CD8-positive, alpha-beta memory T cell (primary cell): ENCODE results near the gene RABEPK. TPM values are rescaled to one million over a fixed set of nuclear protein-coding genes. Genes with fewer than 3 reads are reported as not detected.
"Not testable (repeated sequence)": the region's sequence is repeated elsewhere in the genome, so short reads cannot be mapped to it uniquely, and the experiment has no call there.

ENCODE experiments used
- CTCF ChIA-PET: fragments of 350-600 bp; sonication (Branson Sonifier 250); formaldehyde crosslinking; loops from one replicate; lab custom pipeline; 2021; ENCODE audit warnings: antibody characterized with exemption; lab: Charles Lee
- POLR2A ChIA-PET: fragments of 350-600 bp; sonication (Branson Sonifier 250); formaldehyde crosslinking; loops from one replicate; lab custom pipeline; 2021; ENCODE audit warnings: antibody characterized with exemption; lab: Charles Lee
- DNase-seq, 5 donors: peaks; one replicate each; pipeline versions ENCODE4 v3.0.0 to v3.0.0-alpha.2; 2020 to 2022; ENCODE audit warnings: mixed read lengths in 1 of 5
- H3K27ac ChIP-seq: one replicate; pipeline ENCODE4 v1.7.0; 2013; ENCODE audit warnings: low read depth, mild to moderate bottlenecking, low read length, moderate library complexity
- H3K27me3 ChIP-seq: 2 replicates; pipeline ENCODE4 v1.7.0; 2013; ENCODE audit warnings: low read length, mild to moderate bottlenecking; ENCODE audit not compliant: insufficient read depth, poor library complexity, severe bottlenecking
- H3K36me3 ChIP-seq: 2 replicates; pipeline ENCODE4 v1.7.0; 2013; ENCODE audit warnings: mild to moderate bottlenecking, low read length, moderate library complexity; ENCODE audit not compliant: insufficient read depth
- H3K4me1 ChIP-seq: 2 replicates; pipeline ENCODE4 v1.7.0; 2013; ENCODE audit warnings: mild to moderate bottlenecking, low read length, moderate library complexity; ENCODE audit not compliant: insufficient read depth
- H3K4me3 ChIP-seq: 2 replicates; pipeline ENCODE4 v1.7.0; 2013; ENCODE audit warnings: mild to moderate bottlenecking, low read length
- H3K9me3 ChIP-seq: 2 replicates; pipeline ENCODE4 v1.7.0; 2013; ENCODE audit warnings: mild to moderate bottlenecking, low read length
- H3K27ac Mint-ChIP-seq, 8 donors: one replicate each; pipeline ENCODE4 v1.8.0; 2020 to 2021; ENCODE audit warnings: mixed read lengths in 8 of 8, mild to moderate bottlenecking in 6 of 8, inconsistent platforms in 3 of 8, moderate library complexity in 3 of 8
- H3K27me3 Mint-ChIP-seq, 2 donors: one replicate each; pipeline ENCODE4 v1.8.0; 2020 to 2021; ENCODE audit warnings: mixed read lengths in 2 of 2, mild to moderate bottlenecking in 1 of 2, moderate library complexity in 1 of 2
- H3K36me3 Mint-ChIP-seq, 3 donors: one replicate each; pipeline ENCODE4 v1.8.0; 2020 to 2021; ENCODE audit warnings: mixed read lengths in 3 of 3, inconsistent platforms in 1 of 3, mild to moderate bottlenecking in 1 of 3
- H3K4me1 Mint-ChIP-seq, 3 donors: one replicate each; pipeline ENCODE4 v1.8.0; 2020 to 2021; ENCODE audit warnings: mixed read lengths in 3 of 3, inconsistent platforms in 1 of 3, mild to moderate bottlenecking in 1 of 3
- H3K4me3 Mint-ChIP-seq, 7 donors: one replicate each; pipeline ENCODE4 v1.8.0; 2020 to 2021; ENCODE audit warnings: mixed read lengths in 7 of 7, mild to moderate bottlenecking in 6 of 7, moderate library complexity in 4 of 7, inconsistent platforms in 2 of 7
- H3K9me3 Mint-ChIP-seq, 5 donors: one replicate each; pipeline ENCODE4 v1.8.0; 2020 to 2022; ENCODE audit warnings: mixed read lengths in 5 of 5, mild to moderate bottlenecking in 3 of 5, moderate library complexity in 2 of 5, inconsistent platforms in 1 of 5
- polyA plus RNA-seq: library from polyadenylated mRNA; unstranded; fragments of 300-500 nt; fragmentation: Illumina TruSeq; gene quantifications from one replicate; pipeline ENCODE4 v1.2.3, GENCODE V29; 2021
- total RNA-seq, 2 experiments: library from RNA; stranded (reverse); gene quantifications; one replicate each; pipeline ENCODE4 v1.2.3, GENCODE V29; 2021

RABEPK gene
- total and polyA plus RNA-seq, 3 experiments from 2014 or later, result 32.6 to 40.1 (median 39.6) TPM

- no peak overlapping the region for H3K27ac Mint-ChIP-seq
- no peak overlapping the region for H3K4me3 ChIP-seq
- H3K4me1 ChIP-seq, result peaks cover 12% of the 10 kb centered on the region
- H3K27me3 Mint-ChIP-seq, result peaks cover 3 to 8% of the 10 kb centered on the region in 2 donors
- DNase-seq, result no peak
- peak overlapping the region in 1 of 7 donors; percentile 76 for H3K4me3 Mint-ChIP-seq
- H3K36me3 Mint-ChIP-seq, result peaks cover 0 to 10% (median 0%) of the 10 kb centered on the region in 3 donors
- no peaks in the 10 kb centered on the region for H3K36me3 ChIP-seq
- H3K4me1 Mint-ChIP-seq, result peaks cover 15 to 18% (median 18%) of the 10 kb centered on the region in 3 donors
- no peaks in the 10 kb centered on the region for H3K9me3 ChIP-seq
- H3K27ac ChIP-seq, result no peak overlapping the region
- ChIA-PET CTCF (no interaction called here), POLR2A (no interaction called here)
- H3K27me3 ChIP-seq, result no peaks in the 10 kb centered on the region
- no peaks in the 10 kb centered on the region for H3K9me3 Mint-ChIP-seq
Observed at GRCh38 chr9:125258160-125258785, 57.9 kb downstream of the RABEPK start.

GRCh38 chr9:125258832-125259534 lies 58.6 kb downstream of the RABEPK start:
- Mint-ChIP-seq H3K4me1 (peaks cover 21 to 25% (median 25%) of the 10 kb centered on the region in 3 donors), H3K27me3 (peaks cover 3 to 8% of the 10 kb centered on the region in 2 donors), H3K4me3 (peak overlapping the region in 1 of 7 donors; percentile 76), H3K36me3 (peaks cover 0 to 14% (median 2%) of the 10 kb centered on the region in 3 donors), H3K27ac (peak overlapping the region in 1 of 8 donors; percentile 57), H3K9me3 (no peaks in the 10 kb centered on the region)
- no peaks in the 10 kb centered on the region for H3K27me3 ChIP-seq
- no peaks in the 10 kb centered on the region for H3K9me3 ChIP-seq
- no peak overlapping the region for H3K27ac ChIP-seq
- H3K4me1 ChIP-seq, result peaks cover 19% of the 10 kb centered on the region
- H3K36me3 ChIP-seq, result no peaks in the 10 kb centered on the region
- DNase-seq, result no peak
- POLR2A ChIA-PET, result no interaction called here
- H3K4me3 ChIP-seq, result no peak overlapping the region
- CTCF ChIA-PET, result no interaction called here

- Mint-ChIP-seq H3K27ac (peak overlapping the region in 6 of 8 donors; percentile 72 to 99 (median 96)), H3K27me3 (peaks cover 3 to 8% of the 10 kb centered on the region in 2 donors), H3K9me3 (no peaks in the 10 kb centered on the region), H3K36me3 (peaks cover 0 to 22% (median 2%) of the 10 kb centered on the region in 3 donors), H3K4me1 (peaks cover 33 to 39% (median 36%) of the 10 kb centered on the region in 3 donors), H3K4me3 (peak overlapping the region; percentile 95 to 99 (median 98))
- H3K4me3 ChIP-seq, result no peak overlapping the region
- no peak for DNase-seq
- ChIA-PET CTCF (interaction anchor here (1.0 to 2.9 kb wide), 5 partner anchors 11 to 68 kb away, joined by 3 to 18 read pairs (median 3); partner anchors contain the start of gene HSPA5), POLR2A (interaction anchor here (0.7 to 4.3 kb wide), 3 partner anchors 18 to 81 kb away, joined by 3 to 47 read pairs (median 3); partner anchors contain the start of gene HSPA5)
- peaks cover 32% of the 10 kb centered on the region for H3K4me1 ChIP-seq
- no peaks in the 10 kb centered on the region for H3K27me3 ChIP-seq
- H3K27ac ChIP-seq, result no peak overlapping the region
- no peaks in the 10 kb centered on the region for H3K9me3 ChIP-seq
- no peaks in the 10 kb centered on the region for H3K36me3 ChIP-seq
Observed at GRCh38 chr9:125260561-125260960, 60.2 kb downstream of the RABEPK start.

- Histone ChIP-seq H3K9me3 (no peaks in the 10 kb centered on the region), H3K4me3 (peak within 1 kb of the TSS; percentile 71), H3K4me1 (peaks cover 32% of the 10 kb centered on the region), H3K27me3 (no peaks in the 10 kb centered on the region), H3K36me3 (no peaks in the 10 kb centered on the region), H3K27ac (peak within 1 kb of the TSS; percentile 49)
- peaks cover 0 to 26% (median 4%) of the 10 kb centered on the region in 3 donors for H3K36me3 Mint-ChIP-seq
- H3K27me3 Mint-ChIP-seq, result peaks cover 3 to 8% of the 10 kb centered on the region in 2 donors
- CTCF ChIA-PET, result interaction anchor here (0.9 to 2.9 kb wide), 7 partner anchors 8 to 69 kb away, joined by 3 to 18 read pairs (median 3); partner anchors contain the start of gene HSPA5
- peaks cover 37 to 48% (median 41%) of the 10 kb centered on the region in 3 donors for H3K4me1 Mint-ChIP-seq
- H3K27ac Mint-ChIP-seq, result peak within 1 kb of the TSS; percentile 72 to 99 (median 96)
- H3K9me3 Mint-ChIP-seq, result no peaks in the 10 kb centered on the region
- DNase-seq, result peak; percentile 83 to 92 (median 87)
- POLR2A ChIA-PET, result interaction anchor here (0.7 to 4.3 kb wide), 3 partner anchors 20 to 80 kb away, joined by 3 to 47 read pairs (median 3); partner anchors contain the start of gene HSPA5
- H3K4me3 Mint-ChIP-seq, result peak within 1 kb of the TSS; percentile 95 to 99 (median 98)
Observed at GRCh38 chr9:125261501-125262293, 61.4 kb downstream of the RABEPK start, which contains the start of gene GAPVD1. TSS of gene GAPVD1 (plus strand) at chr9:125261826. CDS start at chr9:125298922, 37,096 bp downstream.

GRCh38 chr9:125262294-125262991 lies 62.1 kb downstream of the RABEPK start:
- H3K36me3 Mint-ChIP-seq, result peaks cover 0 to 32% (median 4%) of the 10 kb centered on the region in 3 donors
- no peaks in the 10 kb centered on the region for H3K9me3 Mint-ChIP-seq
- H3K27ac ChIP-seq, result peak overlapping the region; percentile 49
- H3K4me1 ChIP-seq, result peaks cover 32% of the 10 kb centered on the region
- peak overlapping the region; percentile 95 to 99 (median 98) for H3K4me3 Mint-ChIP-seq
- no peaks in the 10 kb centered on the region for H3K36me3 ChIP-seq
- peak overlapping the region; percentile 72 to 99 (median 90) for H3K27ac Mint-ChIP-seq
- POLR2A ChIA-PET, result interaction anchor here (4.3 kb wide), 1 partner anchor 21 kb away, joined by 47 read pairs; the partner anchor contains the start of gene HSPA5
- no peaks in the 10 kb centered on the region for H3K27me3 ChIP-seq
- DNase-seq, result peak in 2 of 5 donors; percentile 18 to 31
- CTCF ChIA-PET, result interaction anchor here (2.9 kb wide), 1 partner anchor 21 kb away, joined by 18 read pairs; the partner anchor contains the start of gene HSPA5
- H3K4me3 ChIP-seq, result peak overlapping the region; percentile 71
- peaks cover under 1 to 3% of the 10 kb centered on the region in 2 donors for H3K27me3 Mint-ChIP-seq
- no peaks in the 10 kb centered on the region for H3K9me3 ChIP-seq
- peaks cover 37 to 53% (median 46%) of the 10 kb centered on the region in 3 donors for H3K4me1 Mint-ChIP-seq

- peak in 2 of 5 donors; percentile 21 to 62 for DNase-seq
Observed at GRCh38 chr9:125264068-125264467, 63.7 kb downstream of the RABEPK start.

More at GRCh38 chr9:125264068-125264467, 63.7 kb downstream of the RABEPK start:
- Mint-ChIP-seq H3K36me3 (peaks cover 0 to 42% (median 4%) of the 10 kb centered on the region in 3 donors), H3K4me3 (peak overlapping the region; percentile 52 to 98 (median 64)), H3K27ac (peak overlapping the region; percentile 54 to 93 (median 81)), H3K4me1 (peaks cover 47 to 65% (median 55%) of the 10 kb centered on the region in 3 donors)
- H3K4me1 ChIP-seq, result peaks cover 32% of the 10 kb centered on the region
- H3K27ac ChIP-seq, H3K27me3 ChIP-seq, CTCF ChIA-PET, H3K9me3 ChIP-seq, H3K36me3 ChIP-seq, H3K4me3 ChIP-seq, H3K9me3 Mint-ChIP-seq, H3K27me3 Mint-ChIP-seq: not testable (repeated sequence)
- POLR2A ChIA-PET, result interaction anchor here (4.3 kb wide), 1 partner anchor 23 kb away, joined by 47 read pairs; the partner anchor contains the start of gene HSPA5
